ENCODE data around the gene UCP3.

UCP3 gene

GRCh38 chr11:74018331-74019005 lies 9.6 kb upstream of the UCP3 start:
- peak; percentile 4 to 11 for DNase-seq (ENCODE audit: low read depth in 2 of 2)

GRCh38 chr11:74017631-74018030 lies 8.7 kb upstream of the UCP3 start:
- DNase-seq (ENCODE audit: low read depth in 2 of 2), result no peak

GRCh38 chr11:74015919-74016684 lies 7.2 kb upstream of the UCP3 start:
- DNase-seq (ENCODE audit: low read depth in 2 of 2), result no peak

DNA sequence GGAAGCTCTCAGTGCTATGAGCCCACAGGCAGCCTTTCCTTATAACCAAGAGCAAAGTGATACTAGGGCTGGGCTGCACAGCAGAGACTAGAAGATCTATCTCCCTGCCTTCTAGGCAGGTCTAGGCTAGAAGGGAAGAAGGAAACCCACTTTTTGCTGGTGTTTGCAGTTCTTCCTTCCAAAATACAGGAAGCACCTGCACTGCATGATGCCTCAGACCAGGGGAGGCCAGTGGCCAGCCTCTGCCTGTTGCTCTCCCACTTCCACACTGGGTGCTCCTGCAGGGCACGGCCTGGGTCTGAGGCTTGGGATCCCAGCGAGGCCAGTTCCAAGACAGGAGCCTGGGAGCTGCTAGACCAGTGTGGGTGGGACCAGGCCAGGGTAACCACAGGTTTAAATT lies 6.0 kb upstream of the UCP3 start:
- no peak for DNase-seq (ENCODE audit: low read depth in 2 of 2)

GRCh38 chr11:74013141-74013540 lies 4.3 kb upstream of the UCP3 start:
- no peak for DNase-seq (ENCODE audit: low read depth in 2 of 2)

GRCh38 chr11:74012074-74012809 lies 3.4 kb upstream of the UCP3 start:
- no peak for DNase-seq (ENCODE audit: low read depth in 2 of 2)

- DNase-seq (ENCODE audit: low read depth in 2 of 2), result peak; percentile 12
These were observed 2.6 kb upstream of the UCP3 start for GRCh38 chr11:74011360-74012073.

DNA sequence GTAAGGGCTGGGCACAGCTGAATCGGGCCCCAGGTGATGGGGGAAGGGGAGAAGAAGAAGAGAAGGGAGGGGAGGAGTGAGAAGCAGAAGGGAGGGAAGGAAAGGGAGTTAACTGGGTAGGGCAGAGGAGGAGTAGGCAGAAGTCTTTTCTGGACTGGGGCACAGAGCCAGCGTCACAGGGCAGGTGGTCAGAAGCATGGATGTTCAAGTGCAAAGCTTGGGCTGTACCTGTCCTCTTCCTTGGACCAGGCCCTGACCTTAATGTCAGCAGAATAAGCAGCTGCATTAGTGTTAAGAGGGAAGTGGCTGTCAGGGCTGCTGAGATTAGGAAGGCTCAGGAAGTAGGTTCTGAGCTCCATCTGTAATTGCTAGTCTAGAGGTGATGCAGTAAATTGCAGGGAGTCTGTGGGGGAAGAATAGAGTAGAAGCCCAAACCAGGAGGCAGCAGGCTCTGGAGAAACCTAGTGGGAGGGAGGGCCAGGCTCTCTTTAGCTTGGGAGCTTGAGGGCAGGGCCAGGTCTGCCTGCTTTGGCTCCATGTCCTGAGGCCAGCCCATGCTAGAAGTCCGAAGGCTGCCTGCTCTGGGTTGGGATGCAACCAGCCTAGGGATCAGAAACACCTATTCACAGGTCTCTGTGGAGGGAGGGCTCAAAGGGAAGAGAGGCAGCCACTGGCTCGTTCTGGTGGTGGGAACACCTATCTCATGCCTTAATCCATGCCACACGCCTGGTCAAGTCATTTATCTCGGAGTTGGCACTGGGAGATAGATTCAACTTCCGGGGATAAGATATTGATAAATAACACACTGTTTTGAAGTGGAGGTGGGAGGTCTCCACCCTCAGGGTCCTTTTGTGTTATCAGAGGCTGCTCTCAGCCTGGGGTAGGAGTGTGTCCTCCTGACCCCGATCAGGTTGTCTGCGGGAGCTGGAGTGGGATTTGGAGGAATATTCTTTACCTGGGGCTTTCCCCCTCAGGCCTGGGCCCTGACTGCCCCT lies 1.7 kb upstream of the UCP3 start:
- no peak for DNase-seq (ENCODE audit: low read depth in 2 of 2)

DNA sequence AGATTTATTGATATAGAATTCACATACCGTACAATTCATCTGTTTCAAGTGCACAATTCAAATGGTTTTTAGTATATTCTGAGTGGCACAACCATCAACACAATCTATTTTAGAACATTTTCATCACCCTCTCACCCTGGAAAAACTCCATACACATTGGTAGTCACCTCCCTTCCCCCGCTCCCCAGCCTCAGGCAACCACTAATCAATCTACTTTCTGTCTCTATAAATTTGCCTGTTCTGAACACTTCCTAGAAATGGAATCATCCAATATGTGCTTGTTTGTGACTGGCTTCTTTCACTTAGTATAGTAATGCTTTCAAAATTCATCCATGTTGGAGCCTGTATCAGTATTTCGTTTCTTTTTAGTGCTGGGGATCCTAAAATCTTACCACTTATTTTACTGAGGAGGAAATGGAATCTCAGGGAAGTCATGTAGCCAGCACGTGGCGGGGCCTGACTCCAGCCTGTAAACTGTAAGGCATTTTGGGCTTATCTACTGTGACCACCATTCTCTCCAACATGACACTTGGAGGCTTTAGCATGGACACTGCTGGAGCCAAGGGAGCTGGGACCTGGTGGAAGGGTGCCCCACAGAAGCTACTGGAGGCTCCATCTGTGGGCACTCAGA lies 905 bp upstream of the UCP3 start:
- DNase-seq (ENCODE audit: low read depth in 2 of 2), result no peak

- no peak for DNase-seq (ENCODE audit: low read depth in 2 of 2)
These were observed 304 bp upstream of the UCP3 start for GRCh38 chr11:74009230-74009547.

- DNase-seq (ENCODE audit: low read depth in 2 of 2), result no peak
These were observed 1.1 kb downstream of the UCP3 start for GRCh38 chr11:74007691-74008372.

GRCh38 chr11:74006743-74007304 lies 2.1 kb downstream of the UCP3 start:
- DNase-seq (ENCODE audit: low read depth in 2 of 2), result no peak

DNA sequence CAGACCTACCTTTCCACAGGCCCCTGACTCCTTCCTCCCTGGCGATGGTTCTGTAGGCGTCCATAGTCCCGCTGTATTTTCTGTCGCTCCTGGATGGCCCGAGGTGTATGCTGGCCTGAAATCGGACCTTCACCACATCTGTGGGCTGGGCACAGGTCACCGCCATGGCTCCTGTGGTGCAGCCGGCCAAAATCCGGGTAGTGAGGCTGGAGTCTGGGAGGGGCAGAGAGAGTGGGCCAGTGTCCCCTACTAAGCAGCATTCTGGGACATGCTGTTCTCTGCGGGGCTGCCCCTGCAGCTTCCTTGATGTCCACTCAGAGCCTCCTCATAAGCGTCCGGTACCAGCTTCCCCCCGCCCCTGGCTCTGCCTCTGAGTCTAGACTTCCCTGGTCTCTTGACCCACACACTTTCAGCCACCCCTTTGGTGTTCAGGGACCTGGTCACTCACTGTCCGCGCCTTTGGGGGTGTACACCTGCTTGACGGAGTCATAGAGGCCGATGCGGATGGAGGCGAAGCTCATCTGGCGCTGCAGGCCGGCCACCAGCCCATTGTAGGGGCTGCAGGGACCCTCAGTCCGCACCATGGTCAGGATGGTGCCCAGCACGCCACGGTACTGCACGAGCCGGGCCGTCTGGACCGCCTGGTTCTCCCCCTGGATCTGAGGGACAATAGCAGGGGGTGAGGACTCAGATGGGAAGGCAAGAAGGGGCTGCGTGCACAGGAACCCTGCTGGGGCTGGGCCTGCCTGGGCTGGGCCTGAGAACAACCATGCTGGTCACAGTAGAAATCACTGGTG lies 3.0 kb downstream of the UCP3 start:
- DNase-seq (ENCODE audit: low read depth in 2 of 2), result no peak

GRCh38 chr11:74004759-74005615 lies 3.9 kb downstream of the UCP3 start:
- DNase-seq (ENCODE audit: low read depth in 2 of 2), result no peak

DNA sequence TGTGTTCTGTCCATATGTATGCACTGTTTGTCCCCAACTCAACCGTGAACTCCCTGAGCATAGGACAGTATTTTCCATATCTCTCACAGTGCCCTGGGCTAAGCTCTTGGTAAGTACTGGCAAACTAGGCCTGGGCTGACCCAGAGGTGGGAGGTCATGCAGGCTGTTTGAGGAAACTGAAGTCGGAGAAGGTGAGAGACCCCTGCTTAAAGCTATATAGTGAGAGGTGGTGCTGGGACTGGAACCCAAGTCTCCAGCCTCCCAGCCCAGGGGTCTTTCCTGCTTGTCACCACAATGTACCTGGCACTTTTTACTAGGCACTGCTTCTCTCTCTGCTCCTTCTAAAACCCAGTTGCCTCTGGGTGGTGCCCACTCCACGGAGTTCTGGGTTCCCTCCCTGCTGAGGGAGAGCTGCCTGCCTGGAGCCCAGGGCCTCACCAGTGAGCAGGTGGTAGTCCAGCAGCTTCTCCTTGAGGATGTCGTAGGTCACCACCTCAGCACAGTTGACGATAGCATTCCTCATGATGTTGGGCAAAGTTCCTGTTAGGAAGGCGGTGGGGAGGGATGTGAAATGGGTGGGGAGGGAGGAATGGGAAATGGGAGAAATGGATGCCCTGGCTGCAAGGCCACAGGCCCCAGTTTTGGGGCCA lies 4.7 kb downstream of the UCP3 start:
- no peak for DNase-seq (ENCODE audit: low read depth in 2 of 2)

GRCh38 chr11:74002832-74003231 lies 6.1 kb downstream of the UCP3 start:
- DNase-seq (ENCODE audit: low read depth in 2 of 2), result no peak

- DNase-seq (ENCODE audit: low read depth in 2 of 2), result no peak
These were observed 7.0 kb downstream of the UCP3 start for GRCh38 chr11:74001822-74002286.

Measured in fibroblast of skin of left quadriceps (primary cell).